Measurements from ENCODE around the gene IER3. TPM values are rescaled to one million over a fixed set of nuclear protein-coding genes. Genes with fewer than 3 reads are reported as not detected.
"Not testable (repeated sequence)": the region's sequence is repeated elsewhere in the genome, so short reads cannot be mapped to it uniquely, and the experiment has no call there.

The IER3 gene
- polyA plus RNA-seq, 2 of the 4 experiments (the other 2 are of a cell fraction) = 104 to 202 TPM

DNA sequence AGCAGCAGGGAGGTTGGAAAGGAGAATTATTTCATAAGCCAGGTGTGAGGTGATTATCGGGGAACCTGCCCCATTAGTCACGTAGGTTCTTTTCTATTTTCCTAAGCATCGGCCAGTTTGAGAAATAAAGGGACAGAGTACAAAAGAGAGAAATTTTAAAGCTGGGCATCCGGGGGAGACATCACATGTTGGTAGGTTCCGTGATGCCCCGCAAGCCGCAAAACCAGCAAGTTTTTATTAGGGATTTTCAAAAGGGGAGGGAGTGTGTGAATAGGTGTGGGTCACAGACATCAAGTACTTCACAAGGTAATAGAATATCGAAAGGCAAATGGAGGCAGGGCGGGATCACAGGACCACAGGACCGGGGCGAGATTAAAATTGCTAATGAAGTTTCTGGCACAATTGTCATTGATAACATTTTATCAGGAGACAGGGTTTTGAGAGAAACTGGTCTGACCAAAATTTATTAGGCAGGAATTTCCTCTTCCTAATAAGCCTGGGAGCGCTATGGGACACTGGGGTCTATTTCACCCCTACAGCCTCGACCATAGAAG lies 20.2 kb upstream of the IER3 start:
- not testable (repeated sequence) for H3K9me3 ChIP-seq; FAIRE-seq; ATAC-seq; H3K4me3 ChIP-seq; DNase-seq (ENCODE audit: low read depth in 1 of 2, low spot score in 1 of 2)
- peaks cover 78% of the 10 kb centered on the region for H3K4me1 ChIP-seq
- ChIA-PET CTCF (interaction anchor here (0.7 to 1.3 kb wide), 6 partner anchors 12 to 120 kb away, joined by 3 read pairs; partner anchors contain the start of gene DDR1), POLR2A (interaction anchor here (0.7 to 2.3 kb wide), 2 partner anchors 12 to 17 kb away, joined by 3 to 12 read pairs; no protein-coding TSS in a partner anchor)
- H3K4me2 ChIP-seq = peak overlapping the region; percentile 67
- H3K27ac ChIP-seq = peak overlapping the region; percentile 93 to 97
- 0 out of 2 replicates have a peak, but pooled peaks have one; percentile 0 for TF ChIP-seq GATA3 (IDR thresholded peaks at IDR 0.05; ENCODE audit: borderline replicate concordance)
- WGBS (ENCODE audit: missing lambda C conversion rate) = 58% methylated on average over 13 of the region's 13 CpGs

DNA sequence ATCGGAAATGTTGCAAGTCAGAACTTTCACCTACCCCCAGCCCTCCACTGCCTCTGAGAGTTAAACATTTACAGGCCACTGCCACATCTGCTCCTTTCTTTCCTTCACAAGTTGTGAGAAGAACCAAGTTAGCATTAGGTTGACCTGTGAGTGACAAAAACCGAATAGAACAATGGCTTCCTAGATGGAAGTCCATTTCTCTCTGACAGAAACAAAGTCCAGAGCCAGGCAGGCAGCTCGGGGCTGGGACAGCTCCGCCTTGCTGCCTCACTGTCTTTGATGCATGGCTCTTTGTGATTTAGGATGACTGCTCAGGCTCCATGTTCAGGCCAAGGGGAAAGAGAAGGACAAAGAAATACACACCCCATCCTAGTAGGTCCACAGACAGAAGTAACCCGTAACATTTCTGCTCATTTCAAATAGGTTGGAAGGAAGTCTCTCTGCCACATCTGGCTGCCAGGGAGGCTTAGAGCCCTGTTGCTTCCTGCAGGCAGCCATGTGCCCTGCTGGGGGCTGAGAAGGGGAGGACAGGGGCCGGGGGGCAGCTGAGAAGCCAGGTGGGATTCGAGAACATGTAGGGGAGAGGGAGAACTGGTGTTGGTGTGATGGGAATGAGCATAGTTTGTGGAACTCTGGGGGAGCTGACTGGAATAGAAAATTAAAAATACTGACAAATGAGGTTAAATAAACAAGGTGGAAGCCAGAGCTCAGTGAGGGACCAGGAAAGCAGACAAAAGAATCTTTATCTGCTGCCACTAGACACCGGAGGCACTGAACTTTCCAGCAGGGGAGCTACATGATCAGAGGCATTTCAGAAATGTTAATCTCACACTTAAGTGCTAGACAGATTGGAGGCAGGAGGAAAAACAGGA lies 19.5 kb upstream of the IER3 start:
- Histone ChIP-seq H3K27ac (peak overlapping the region; percentile 93 to 97), H3K4me2 (peak overlapping the region; percentile 67), H3K4me1 (peaks cover 81% of the 10 kb centered on the region), H3K9me3 (no peaks in the 10 kb centered on the region), H3K4me3 (no peak overlapping the region)
- 14% methylated on average over 7 of the region's 8 CpGs for WGBS (ENCODE audit: missing lambda C conversion rate)
- DNase-seq (ENCODE audit: low read depth in 1 of 2, low spot score in 1 of 2) (peak in 1 of 2 experiments; percentile 68), ATAC-seq (peak in 1 of 2 experiments; percentile 49; a peak in 3 of 6 replicates), FAIRE-seq (no peak)
- CTCF ChIA-PET = interaction anchor here (0.6 to 1.3 kb wide), 9 partner anchors 7 to 121 kb away, joined by 3 to 4 read pairs (median 3); partner anchors contain the start of gene DDR1
- POLR2A ChIA-PET = interaction anchor here (0.7 to 2.3 kb wide), 3 partner anchors 12 to 18 kb away, joined by 3 to 12 read pairs (median 3); no protein-coding TSS in a partner anchor
- no peak for TF ChIP-seq ZC3H11A (IDR thresholded peaks at IDR 0.05)
- 0 out of 5 replicates have a peak, but pooled peaks of 1 of the 2 experiments have one; percentile 34 for TF ChIP-seq JUN (IDR thresholded peaks at IDR 0.05)
- peak in 1 of 2 experiments; percentile 50; a peak in 2 of 5 replicates for TF ChIP-seq EP300 (IDR thresholded peaks at IDR 0.05)
- TF ChIP-seq PHF8 (IDR thresholded peaks at IDR 0.05; ENCODE audit: borderline replicate concordance, low read depth) = no peak
- TF ChIP-seq, protein P1, sequence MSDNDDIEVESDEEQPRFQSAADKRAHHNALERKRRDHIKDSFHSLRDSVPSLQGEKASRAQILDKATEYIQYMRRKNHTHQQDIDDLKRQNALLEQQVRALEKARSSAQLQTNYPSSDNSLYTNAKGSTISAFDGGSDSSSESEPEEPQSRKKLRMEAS (IDR thresholded peaks at IDR 0.05) = peak; percentile 44; the same call in 1 of the 2 replicates
- TF ChIP-seq FOXS1 (CRISPR knock-in tag; IDR thresholded peaks at IDR 0.05) = 0 out of 2 replicates have a peak, but pooled peaks have one; percentile 41
- TF ChIP-seq, protein P2, sequence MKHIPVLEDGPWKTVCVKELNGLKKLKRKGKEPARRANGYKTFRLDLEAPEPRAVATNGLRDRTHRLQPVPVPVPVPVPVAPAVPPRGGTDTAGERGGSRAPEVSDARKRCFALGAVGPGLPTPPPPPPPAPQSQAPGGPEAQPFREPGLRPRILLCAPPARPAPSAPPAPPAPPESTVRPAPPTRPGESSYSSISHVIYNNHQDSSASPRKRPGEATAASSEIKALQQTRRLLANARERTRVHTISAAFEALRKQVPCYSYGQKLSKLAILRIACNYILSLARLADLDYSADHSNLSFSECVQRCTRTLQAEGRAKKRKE (CRISPR knock-in tag; IDR thresholded peaks at IDR 0.05; ENCODE audit: low read depth) = peak; percentile 30; the same call in 1 of the 2 replicates
- TF ChIP-seq, protein P3, sequence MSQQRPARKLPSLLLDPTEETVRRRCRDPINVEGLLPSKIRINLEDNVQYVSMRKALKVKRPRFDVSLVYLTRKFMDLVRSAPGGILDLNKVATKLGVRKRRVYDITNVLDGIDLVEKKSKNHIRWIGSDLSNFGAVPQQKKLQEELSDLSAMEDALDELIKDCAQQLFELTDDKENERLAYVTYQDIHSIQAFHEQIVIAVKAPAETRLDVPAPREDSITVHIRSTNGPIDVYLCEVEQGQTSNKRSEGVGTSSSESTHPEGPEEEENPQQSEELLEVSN (IDR thresholded peaks at IDR 0.05; ENCODE audit: borderline replicate concordance, low read depth) = peak; percentile 15; the same call in 1 of the 2 replicates
- TF ChIP-seq HOXB5 (CRISPR knock-in tag; IDR thresholded peaks at IDR 0.05) = 0 out of 2 replicates have a peak, but pooled peaks have one; percentile 65
- TF ChIP-seq HOXB13 (CRISPR knock-in tag; IDR thresholded peaks at IDR 0.05; ENCODE audit: low read depth) = peak; percentile 78
- TF ChIP-seq, protein P4, sequence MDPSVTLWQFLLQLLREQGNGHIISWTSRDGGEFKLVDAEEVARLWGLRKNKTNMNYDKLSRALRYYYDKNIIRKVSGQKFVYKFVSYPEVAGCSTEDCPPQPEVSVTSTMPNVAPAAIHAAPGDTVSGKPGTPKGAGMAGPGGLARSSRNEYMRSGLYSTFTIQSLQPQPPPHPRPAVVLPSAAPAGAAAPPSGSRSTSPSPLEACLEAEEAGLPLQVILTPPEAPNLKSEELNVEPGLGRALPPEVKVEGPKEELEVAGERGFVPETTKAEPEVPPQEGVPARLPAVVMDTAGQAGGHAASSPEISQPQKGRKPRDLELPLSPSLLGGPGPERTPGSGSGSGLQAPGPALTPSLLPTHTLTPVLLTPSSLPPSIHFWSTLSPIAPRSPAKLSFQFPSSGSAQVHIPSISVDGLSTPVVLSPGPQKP (IDR thresholded peaks at IDR 0.05; ENCODE audit: low read depth, low read length) = no peak
- peak; percentile 55; the same call in 1 of the 2 replicates for TF ChIP-seq GATA3 (IDR thresholded peaks at IDR 0.05; ENCODE audit: borderline replicate concordance)
- TF ChIP-seq CEBPB (IDR thresholded peaks at IDR 0.05) = peak in 1 of 2 experiments; percentile 39; a peak in 1 of 4 replicates

DNA sequence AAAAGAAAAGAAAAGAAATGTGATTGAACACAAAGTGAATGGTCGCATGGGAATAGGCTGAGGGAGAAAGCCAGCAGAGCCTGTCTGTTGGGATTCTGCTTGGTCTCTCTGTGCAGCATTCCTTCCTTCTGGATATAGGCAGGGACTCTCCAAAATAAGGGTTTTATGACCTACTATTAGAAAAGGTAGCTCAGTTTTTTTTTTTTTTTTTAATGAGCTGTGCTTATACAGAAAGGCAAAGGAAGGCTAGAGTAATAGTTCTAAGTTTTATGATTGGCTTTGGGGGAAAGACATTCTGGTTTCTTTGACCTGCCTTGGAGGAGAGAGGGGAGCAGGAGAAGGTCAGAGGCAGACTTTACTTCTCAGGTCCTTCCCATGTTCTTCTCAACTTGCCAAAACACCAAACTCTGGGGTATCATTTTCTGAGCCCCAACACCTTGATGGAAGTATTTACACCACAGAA lies 18.8 kb upstream of the IER3 start:
- no peak for ATAC-seq
- peaks cover 79% of the 10 kb centered on the region for H3K4me1 ChIP-seq
- no peaks in the 10 kb centered on the region for H3K9me3 ChIP-seq
- no peak for TF ChIP-seq CBX8 (IDR thresholded peaks at IDR 0.05)
- TF ChIP-seq, protein P5, sequence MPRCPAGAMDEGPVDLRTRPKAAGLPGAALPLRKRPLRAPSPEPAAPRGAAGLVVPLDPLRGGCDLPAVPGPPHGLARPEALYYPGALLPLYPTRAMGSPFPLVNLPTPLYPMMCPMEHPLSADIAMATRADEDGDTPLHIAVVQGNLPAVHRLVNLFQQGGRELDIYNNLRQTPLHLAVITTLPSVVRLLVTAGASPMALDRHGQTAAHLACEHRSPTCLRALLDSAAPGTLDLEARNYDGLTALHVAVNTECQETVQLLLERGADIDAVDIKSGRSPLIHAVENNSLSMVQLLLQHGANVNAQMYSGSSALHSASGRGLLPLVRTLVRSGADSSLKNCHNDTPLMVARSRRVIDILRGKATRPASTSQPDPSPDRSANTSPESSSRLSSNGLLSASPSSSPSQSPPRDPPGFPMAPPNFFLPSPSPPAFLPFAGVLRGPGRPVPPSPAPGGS (IDR thresholded peaks at IDR 0.05) = no peak
- peak overlapping the region; percentile 93 to 97 for H3K27ac ChIP-seq
- WGBS (ENCODE audit: missing lambda C conversion rate) = 74% methylated on average over 1 of the region's 1 CpG
- H3K4me2 ChIP-seq = peak overlapping the region; percentile 67
- CTCF ChIA-PET = interaction anchor here (0.6 to 0.7 kb wide), 3 partner anchors 8 to 115 kb away, joined by 3 to 4 read pairs (median 4); no protein-coding TSS in a partner anchor
- H3K4me3 ChIP-seq = no peak overlapping the region
- no peak for DNase-seq (ENCODE audit: low read depth in 1 of 2, low spot score in 1 of 2)
- FAIRE-seq = no peak
- POLR2A ChIA-PET = interaction anchor here (1.0 to 2.3 kb wide), 2 partner anchors 11 to 19 kb away, joined by 3 to 12 read pairs; no protein-coding TSS in a partner anchor
